OCI-M1 (cell line): ENCODE data around the gene ABHD16B.

Experiments used
- DNase-seq: peaks from one replicate; lab custom pipeline; 2025; lab: John Stamatoyannopoulos, UW

ABHD16B gene

DNA sequence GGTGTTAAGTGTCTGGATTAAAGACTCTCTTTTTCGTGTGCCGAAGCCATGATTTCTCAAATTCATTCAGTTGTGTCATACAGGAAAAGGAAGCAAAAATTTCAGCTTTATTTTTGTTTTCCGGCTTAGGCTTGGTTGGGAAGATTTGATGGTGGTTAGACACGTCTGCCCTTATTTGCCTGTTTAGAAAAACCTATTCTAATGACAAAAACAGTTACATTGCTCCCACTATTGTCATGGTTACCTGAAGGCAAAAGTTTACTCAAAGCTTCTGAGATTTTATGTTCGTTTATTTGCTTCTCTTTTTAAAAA is 34.6 kb downstream of the ABHD16B start:
- DNase-seq: peak; percentile 65

DNA sequence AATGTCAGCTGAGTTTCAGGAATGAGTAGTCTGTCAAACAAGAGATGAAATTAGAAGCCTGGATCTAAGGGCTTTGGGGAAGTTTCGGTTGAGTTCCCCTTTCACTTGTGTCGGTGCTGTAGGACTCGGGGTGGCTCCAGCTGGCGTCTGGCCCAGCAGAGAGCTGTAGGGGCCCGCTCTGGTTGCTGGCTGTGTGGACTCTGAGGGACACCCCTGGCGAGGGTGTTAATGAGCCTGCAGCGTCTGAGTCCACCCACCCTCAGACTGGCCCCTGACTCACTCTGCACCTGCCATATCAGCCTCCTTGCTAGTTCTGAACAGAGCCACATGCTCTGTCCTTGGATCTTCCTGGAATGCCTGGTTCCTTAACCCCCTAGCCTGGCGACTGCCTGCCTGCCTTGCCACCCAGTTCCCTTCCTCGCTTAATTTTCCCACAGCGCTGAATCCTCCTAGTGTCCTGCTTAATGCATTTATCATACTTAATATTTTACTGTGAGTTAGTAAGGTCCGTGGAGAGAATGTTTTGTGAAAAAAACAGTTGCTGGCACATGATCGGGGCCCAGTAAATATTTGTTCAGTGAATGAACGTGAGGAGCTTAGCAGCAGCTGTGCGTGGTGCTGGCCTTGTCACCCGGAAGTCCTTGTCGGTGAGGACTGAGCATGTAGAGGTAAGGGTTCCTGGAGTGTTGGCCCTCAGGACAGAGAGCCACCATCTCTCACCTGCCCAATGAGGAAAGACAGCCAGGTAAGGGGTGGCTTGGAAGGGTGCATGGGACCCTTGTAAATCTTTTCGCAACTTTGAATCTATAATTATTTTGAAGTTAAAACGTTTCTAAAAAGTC is 35.2 kb downstream of the ABHD16B start:
- peak; percentile 74 for DNase-seq

DNA sequence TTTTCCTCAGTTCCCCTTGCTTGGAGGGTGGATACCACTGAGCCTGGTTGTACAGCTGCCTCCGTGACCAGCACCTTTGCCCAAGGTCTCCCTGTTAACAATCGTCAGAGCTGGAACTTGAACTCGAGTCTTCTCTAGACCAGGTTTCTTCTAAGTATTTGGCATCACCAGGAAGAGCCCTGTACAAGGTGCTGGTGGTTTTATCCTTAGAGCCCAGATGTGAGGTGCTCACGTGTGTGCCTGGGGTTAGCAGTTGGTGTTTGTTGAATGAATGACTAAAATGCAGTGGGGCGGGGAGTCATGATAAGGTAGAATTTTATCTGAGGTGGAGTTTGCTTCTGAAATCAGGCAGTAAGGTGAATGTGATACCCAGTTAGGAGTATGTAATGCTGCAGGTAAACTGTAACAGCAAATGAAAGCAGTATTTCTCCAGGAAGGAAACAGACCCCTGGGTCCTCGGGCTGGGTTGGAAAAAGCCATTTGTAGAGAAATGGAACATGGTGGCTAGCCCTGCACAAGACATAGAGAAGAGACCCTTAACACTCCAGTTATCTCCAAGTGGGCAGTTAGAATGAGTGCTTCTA is 36.8 kb downstream of the ABHD16B start:
- no peak for DNase-seq

DNA sequence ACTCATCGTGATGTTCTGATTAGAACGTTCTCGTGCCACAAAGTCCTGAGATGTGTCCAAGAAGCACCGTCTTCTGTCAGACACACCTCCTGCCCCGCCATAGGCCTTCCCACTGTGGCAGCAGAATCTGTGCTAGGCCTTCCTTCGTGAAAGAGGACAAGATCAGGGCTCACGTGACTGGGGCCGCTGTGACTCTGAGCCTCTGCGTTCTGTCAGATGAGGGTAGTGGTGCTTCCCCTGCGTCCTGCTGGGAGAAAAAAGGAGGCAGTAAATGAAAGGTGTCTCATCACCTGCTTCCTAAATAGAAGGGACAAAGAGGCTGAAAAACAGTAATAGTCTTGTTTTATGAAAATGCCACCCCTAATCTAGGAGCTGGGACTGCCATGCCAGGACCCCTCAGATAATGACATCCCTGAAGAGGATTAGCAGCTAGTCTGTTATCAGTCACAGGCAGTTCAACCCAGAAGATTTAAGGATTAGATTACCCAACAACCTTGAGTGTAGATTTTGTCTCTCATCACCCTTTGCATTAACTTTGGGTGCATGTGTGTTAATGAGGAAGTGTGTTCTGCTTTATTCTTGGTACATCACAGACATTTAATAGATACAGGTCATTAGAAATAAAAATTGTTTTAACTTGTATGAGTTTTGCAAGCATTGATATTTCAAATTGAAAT is 37.7 kb downstream of the ABHD16B start:
- DNase-seq: peak; percentile 12

DNA sequence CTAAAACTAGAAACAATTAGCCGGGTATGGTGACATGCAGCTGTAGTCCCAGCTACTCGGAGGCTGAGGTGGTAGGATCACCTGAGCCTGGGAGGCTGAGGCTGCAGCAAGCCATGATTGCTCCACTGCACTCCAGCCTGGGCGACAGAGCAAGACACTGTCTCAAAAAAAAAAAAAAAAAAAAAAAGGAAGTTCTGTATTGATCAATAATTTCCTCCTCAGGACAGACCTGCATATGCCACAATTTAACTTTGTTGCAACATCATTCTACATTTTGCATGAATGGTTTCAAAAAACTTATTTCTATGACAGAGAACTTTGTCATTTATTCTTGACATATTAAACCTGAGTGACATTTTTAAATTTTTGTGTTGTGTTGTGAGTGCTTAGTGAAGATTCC is 39.1 kb downstream of the ABHD16B start:
- peak; percentile 16 for DNase-seq

DNA sequence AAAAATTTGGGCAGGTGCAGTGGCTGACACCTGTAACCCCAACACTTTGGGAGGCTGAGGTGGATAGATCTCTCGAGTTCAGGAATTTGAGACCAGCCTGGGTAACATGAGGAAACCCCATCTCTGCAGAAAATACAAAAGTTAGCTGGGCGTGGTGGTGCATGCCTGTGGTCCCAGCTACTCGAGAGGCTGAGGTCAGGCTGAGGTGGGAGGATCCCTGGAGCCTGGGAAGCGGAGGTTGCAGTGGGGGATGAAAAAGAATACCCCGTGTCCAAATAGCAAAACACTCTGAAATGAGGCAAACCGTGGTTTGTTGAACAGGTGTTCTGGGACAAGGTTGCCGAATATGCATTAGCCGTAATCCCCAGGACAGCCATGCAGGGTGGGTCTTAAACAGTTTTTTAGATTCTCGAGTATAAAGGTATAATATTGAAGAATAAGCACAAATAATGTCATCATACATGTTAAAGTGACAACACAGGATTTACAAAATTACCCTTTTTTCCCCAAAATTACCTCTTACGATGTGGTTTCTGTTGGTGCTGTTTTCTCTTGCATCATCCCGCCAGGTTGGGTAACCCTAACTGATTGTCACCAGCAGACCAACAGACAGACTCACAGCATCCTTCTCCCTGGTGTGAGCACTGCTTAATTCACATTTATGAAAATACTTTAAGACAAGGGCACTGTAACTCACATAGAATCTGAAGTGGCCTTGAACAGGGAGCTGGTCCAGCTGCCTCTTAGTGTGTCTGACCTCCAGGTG is 42.7 kb downstream of the ABHD16B start:
- DNase-seq: no peak

DNA sequence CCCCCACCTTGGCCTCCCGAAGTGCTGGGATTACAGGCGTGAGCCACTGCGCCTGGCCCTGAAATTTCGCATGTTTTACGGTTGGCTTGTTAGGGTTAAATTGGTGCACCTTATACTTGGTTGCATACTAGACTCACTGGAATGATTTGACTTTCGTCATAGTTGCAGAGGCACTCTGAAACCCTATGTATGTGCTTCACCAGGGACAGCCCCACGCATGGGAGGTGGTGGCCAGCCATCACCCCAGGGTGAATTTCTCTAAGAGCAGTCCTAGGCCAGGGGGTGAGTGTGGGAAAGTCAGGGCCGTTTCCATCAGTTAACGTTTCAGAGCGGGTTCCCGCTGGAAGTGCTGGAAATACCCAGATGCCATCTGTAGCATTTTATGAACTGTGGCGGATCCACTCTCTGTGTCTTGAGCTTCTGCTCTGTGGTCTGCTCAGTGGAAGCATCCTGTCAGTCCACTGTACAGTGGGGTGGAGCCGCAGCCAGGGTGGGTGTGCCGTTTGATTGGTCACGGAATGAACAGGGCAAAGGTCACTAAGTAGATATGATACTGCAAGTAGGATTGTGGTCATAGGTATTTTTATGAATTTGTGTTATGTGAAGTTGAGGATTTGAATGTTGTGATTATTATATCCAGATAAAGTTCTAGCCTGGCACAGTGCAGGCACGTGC is 46.8 kb downstream of the ABHD16B start:
- DNase-seq: no peak

DNA sequence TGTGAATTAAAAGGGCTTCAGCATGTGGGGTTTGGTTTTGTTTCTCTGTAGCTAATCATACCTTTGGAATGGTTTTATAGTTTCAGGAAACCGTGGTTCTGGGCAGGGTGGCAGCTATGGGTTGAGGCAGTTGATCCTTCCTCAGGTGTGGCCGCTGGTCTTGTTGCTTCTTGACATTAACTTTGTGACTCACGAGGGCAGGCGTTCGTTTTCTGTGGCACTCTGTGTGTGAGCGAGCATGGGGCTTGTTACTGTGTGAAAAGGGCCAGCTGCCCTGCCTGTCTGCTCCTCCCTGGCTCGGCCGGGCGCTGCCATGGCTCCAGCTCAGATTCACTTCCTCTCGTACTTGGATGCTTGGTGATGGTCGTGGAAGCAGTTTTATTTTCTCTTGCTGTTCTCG is 49.9 kb downstream of the ABHD16B start:
- DNase-seq: no peak
